Skeletal muscle cell (primary cell): ENCODE measurements around the gene ARF3.
A peak's percentile ranks its signal among the peaks of the same experiment; 100 is the strongest.

Source experiments
- DNase-seq: peaks from one replicate; pipeline ENCODE4 v3.0.0-alpha.2; 2010; ENCODE audit warnings: low read depth
- H3K4me3 ChIP-seq: 2 replicates; pipeline ENCODE4 v1.5.1; 2011; ENCODE audit warnings: low read depth, mild to moderate bottlenecking, control low read depth, low read length, moderate library complexity

Gene ARF3

GRCh38 chr12:48985475-48985897, 28.2 kb upstream of the ARF3 start:
- no peak for DNase-seq
- H3K4me3 ChIP-seq: no peak overlapping the region

GRCh38 chr12:48982397-48983080, 25.3 kb upstream of the ARF3 start:
- no peak overlapping the region for H3K4me3 ChIP-seq
- no peak for DNase-seq

GRCh38 chr12:48981757-48982157, 24.5 kb upstream of the ARF3 start:
- no peak overlapping the region for H3K4me3 ChIP-seq
- DNase-seq: no peak

DNA sequence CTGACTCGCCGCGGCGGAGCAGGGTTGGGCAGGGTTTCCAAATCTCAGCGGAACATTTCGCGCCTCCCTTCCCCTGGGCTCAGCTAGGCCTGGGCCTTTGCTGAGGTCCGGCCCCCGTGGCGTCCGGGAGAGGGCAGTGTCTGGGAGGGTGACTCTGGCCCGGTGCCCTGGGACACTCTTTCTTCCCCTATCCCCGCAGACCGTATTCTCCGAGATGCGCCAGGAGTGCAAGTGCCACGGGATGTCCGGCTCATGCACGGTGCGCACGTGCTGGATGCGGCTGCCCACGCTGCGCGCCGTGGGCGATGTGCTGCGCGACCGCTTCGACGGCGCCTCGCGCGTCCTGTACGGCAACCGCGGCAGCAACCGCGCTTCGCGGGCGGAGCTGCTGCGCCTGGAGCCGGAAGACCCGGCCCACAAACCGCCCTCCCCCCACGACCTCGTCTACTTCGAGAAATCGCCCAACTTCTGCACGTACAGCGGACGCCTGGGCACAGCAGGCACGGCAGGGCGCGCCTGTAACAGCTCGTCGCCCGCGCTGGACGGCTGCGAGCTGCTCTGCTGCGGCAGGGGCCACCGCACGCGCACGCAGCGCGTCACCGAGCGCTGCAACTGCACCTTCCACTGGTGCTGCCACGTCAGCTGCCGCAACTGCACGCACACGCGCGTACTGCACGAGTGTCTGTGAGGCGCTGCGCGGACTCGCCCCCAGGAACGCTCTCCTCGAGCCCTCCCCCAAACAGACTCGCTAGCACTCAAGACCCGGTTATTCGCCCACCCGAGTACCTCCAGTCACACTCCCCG, 23.9 kb upstream of the ARF3 start:
- peak overlapping the region; percentile 20 for H3K4me3 ChIP-seq

DNA sequence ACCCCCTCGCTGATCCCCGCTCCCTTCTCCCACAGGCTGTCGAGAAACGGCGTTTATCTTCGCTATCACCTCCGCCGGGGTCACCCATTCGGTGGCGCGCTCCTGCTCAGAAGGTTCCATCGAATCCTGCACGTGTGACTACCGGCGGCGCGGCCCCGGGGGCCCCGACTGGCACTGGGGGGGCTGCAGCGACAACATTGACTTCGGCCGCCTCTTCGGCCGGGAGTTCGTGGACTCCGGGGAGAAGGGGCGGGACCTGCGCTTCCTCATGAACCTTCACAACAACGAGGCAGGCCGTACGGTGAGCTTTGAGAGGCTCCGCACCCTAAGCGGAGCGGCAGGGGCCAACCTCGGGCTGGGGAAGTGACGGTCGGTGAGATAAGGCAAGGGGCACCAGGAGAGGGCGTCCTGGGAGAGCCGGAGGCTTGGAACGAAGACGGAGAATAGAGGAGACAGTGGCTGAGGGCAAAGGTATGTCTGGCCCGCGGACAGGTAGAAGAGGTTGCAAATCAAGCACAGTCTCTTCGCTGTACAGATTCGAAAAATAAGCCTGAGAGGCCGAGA, 23.2 kb upstream of the ARF3 start:
- no peak overlapping the region for H3K4me3 ChIP-seq
- DNase-seq: no peak

More for the DNA sequence above, 23.9 kb upstream of the ARF3 start:
- no peak for DNase-seq

- peak overlapping the region; percentile 7 for H3K4me3 ChIP-seq
- no peak for DNase-seq
Observed at GRCh38 chr12:48979602-48980388, 22.5 kb upstream of the ARF3 start.

- H3K4me3 ChIP-seq: no peak overlapping the region
- DNase-seq: no peak
Observed at GRCh38 chr12:48978741-48979601, 21.7 kb upstream of the ARF3 start.

- no peak for DNase-seq
- H3K4me3 ChIP-seq: no peak within 1 kb of the TSS
Observed at GRCh38 chr12:48978291-48978740, 21.0 kb upstream of the ARF3 start, which contains the start of gene WNT1. Gene WNT1, plus strand, starts transcription at chr12:48978322. Its CDS starts 329 bp downstream, at chr12:48978651.

- no peak for DNase-seq
- H3K4me3 ChIP-seq: no peak overlapping the region
Observed at GRCh38 chr12:48977290-48978281, 20.3 kb upstream of the ARF3 start.

DNA sequence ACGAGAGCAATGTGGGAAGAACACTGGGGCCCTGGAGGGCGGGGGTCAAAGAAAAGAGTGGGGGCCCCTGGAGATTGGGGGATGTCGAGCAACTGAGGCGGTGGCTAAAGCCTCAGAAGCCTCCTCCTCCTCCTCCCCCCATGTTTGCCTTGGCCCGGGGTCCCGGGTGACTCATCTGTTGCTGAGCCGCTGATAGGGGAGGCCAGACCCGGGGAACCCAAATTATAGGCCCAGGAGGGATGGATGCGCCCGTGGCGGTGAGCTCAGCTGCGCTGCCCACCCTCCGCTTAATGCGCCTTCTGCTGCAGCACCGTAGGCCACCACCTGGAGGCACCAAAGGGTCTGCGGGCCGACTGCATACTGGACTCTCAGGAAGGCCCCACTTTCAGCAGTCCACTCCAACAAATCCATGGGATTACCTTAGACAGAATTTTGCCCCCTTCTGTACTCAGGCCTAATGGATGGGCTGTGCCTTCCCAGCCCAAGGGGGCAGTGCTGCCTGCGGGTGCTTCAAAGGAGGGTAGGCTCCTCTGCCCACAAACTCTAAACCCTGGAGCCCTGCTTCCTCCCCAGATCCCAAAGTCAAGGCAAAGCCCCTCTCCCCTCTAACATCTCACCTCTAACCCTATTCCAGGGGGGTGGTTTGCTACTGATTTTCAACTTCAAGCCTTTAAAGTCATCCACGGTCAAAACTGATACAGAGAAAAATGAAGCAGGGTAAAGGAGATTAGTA, 16.8 kb upstream of the ARF3 start:
- DNase-seq: no peak
- no peak overlapping the region for H3K4me3 ChIP-seq

DNA sequence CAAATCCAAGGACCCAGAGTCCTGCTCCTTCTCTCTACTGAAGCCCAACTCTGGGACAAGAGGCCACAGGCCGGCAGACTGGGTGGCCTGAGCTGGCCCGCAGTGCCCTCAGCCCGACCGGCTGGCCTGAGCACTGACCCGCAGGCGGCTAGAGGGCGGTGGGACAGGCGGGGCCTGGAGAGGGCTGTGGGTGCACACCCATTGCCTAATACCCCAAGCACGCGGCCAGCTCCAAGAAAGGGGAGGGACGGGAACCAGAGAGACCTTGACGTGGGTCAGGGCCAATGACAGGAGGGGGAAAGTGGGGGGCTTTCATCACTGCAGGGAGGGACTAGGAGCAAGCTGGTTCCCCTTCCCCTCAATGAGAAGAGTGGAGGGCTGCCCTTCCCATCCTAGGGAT, 16.2 kb upstream of the ARF3 start:
- no peak for DNase-seq

DNA sequence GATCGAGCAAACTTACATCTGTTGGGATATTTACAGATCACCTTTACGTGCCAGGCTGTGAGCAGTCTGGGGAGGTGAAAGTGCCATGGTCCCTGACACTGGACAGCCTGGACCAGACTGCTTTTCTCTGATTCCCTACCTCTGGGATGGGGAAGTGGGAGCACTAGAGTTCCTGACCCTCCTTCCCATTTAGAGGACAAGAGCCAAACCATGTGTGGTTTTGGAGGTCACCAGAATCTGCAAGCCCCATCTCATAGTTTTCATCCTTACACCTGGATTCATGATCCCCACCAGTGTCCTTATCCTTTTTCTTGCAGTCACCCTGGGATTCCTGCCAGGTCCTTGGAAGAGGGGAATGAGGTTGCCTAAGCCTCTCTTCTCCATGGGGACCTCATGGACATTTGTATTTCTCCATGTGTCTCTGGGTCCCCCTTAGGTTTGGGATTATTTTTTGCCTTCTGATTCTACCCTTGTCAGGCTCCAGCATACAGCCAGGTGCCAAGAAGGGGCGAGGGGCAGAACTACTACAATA, 15.7 kb upstream of the ARF3 start:
- DNase-seq: no peak
- H3K4me3 ChIP-seq: no peak overlapping the region

More for the DNA sequence above, 16.2 kb upstream of the ARF3 start:
- H3K4me3 ChIP-seq: no peak overlapping the region

DNA sequence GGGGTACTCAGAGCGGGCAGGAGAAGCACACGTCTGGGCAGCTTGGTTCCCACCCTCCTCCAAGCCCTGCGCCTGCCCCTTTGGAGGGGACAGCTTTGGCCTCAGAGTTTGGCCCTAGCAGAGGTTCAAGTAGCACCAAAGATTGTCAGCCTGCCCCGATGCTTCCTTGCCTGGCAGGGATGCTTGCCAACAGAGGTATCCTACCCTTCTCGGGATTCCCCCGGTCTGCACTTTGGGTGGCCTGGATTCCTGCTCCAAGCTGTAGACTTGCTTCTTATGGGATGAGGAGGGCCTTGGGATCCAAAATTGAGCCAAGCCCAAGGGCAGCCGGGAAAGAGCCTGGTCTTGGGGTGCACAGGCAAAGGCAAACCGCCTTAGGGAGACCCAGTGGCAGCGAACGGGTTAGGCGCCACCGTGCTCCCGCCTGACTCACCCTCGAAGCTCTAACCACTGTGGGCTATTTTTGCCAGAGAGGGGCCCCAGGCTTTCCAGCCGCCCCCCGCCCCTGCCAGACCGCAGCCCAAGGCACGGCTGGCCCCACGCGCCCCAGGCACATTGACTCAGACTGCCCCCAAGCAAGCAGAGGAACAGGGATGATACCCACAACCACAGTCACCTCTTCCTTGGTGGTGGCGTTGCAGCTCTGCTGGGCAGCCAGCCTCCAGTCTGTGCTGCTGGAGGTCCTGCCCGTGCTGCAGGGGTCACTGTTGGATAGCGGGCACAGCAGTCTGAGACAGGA, 15.1 kb upstream of the ARF3 start:
- no peak overlapping the region for H3K4me3 ChIP-seq
- no peak for DNase-seq

GRCh38 chr12:48970702-48971334, 13.5 kb upstream of the ARF3 start:
- DNase-seq: no peak
- H3K4me3 ChIP-seq: peak overlapping the region; percentile 27

GRCh38 chr12:48969833-48970701, 12.8 kb upstream of the ARF3 start:
- no peak for DNase-seq
- H3K4me3 ChIP-seq: no peak overlapping the region
